ENCODE measurements around the gene DCDC2C.

DCDC2C gene

GRCh38 chr2:3784731-3785130 is 81.4 kb downstream of the DCDC2C start:
- no peak overlapping the region for H3K4me3 ChIP-seq (ENCODE audit: low read depth, low read length)
- peak; percentile 30 for DNase-seq (ENCODE audit: low read depth, low spot score)
- no peak for TF ChIP-seq CTCF (IDR thresholded peaks at IDR 0.05; ENCODE audit: low read depth, low read length)
- in situ Hi-C loops (cut with HindIII; ENCODE audit: low sequenced_read_pairs): no loop called here

GRCh38 chr2:3785220-3785889 is 82.0 kb downstream of the DCDC2C start:
- no peak for TF ChIP-seq CTCF (IDR thresholded peaks at IDR 0.05; ENCODE audit: low read depth, low read length)
- in situ Hi-C loops (cut with HindIII; ENCODE audit: low sequenced_read_pairs): no loop called here
- peak; percentile 16 for DNase-seq (ENCODE audit: low read depth, low spot score)
- H3K4me3 ChIP-seq (ENCODE audit: low read depth, low read length): no peak overlapping the region

- no peak overlapping the region for H3K4me3 ChIP-seq (ENCODE audit: low read depth, low read length)
- DNase-seq (ENCODE audit: low read depth, low spot score): no peak
- TF ChIP-seq CTCF (IDR thresholded peaks at IDR 0.05; ENCODE audit: low read depth, low read length): no peak
- in situ Hi-C loops (cut with HindIII; ENCODE audit: low sequenced_read_pairs): no loop called here
Observed at GRCh38 chr2:3785890-3786273, 82.5 kb downstream of the DCDC2C start.

- no peak overlapping the region for H3K4me3 ChIP-seq (ENCODE audit: low read depth, low read length)
- DNase-seq (ENCODE audit: low read depth, low spot score): no peak
- no peak for TF ChIP-seq CTCF (IDR thresholded peaks at IDR 0.05; ENCODE audit: low read depth, low read length)
- in situ Hi-C loops (cut with HindIII; ENCODE audit: low sequenced_read_pairs): no loop called here
Observed at GRCh38 chr2:3787768-3788167, 84.4 kb downstream of the DCDC2C start.

GRCh38 chr2:3789256-3789655 is 85.9 kb downstream of the DCDC2C start:
- TF ChIP-seq CTCF (IDR thresholded peaks at IDR 0.05; ENCODE audit: low read depth, low read length): no peak
- no peak overlapping the region for H3K4me3 ChIP-seq (ENCODE audit: low read depth, low read length)
- peak; percentile 6 for DNase-seq (ENCODE audit: low read depth, low spot score)
- in situ Hi-C loops (cut with HindIII; ENCODE audit: low sequenced_read_pairs): no loop called here

GRCh38 chr2:3793249-3793648 is 89.9 kb downstream of the DCDC2C start:
- H3K4me3 ChIP-seq (ENCODE audit: low read depth, low read length): no peak overlapping the region
- in situ Hi-C loops (cut with HindIII; ENCODE audit: low sequenced_read_pairs): no loop called here
- no peak for TF ChIP-seq CTCF (IDR thresholded peaks at IDR 0.05; ENCODE audit: low read depth, low read length)
- DNase-seq (ENCODE audit: low read depth, low spot score): no peak

All from astrocyte of the spinal cord (primary cell).